Activated gamma-delta T cell treated with Interleukin-2 at 50 U/mL for 16 hours (primary cell): ENCODE results near the gene UBR7.
"Not testable (repeated sequence)": the region's sequence is repeated elsewhere in the genome, so short reads cannot be mapped to it uniquely, and the experiment has no call there.

ENCODE experiments used
- DNase-seq: peaks from one replicate; pipeline ENCODE4 v3.0.0-alpha.2; 2020

The UBR7 gene, protein sequence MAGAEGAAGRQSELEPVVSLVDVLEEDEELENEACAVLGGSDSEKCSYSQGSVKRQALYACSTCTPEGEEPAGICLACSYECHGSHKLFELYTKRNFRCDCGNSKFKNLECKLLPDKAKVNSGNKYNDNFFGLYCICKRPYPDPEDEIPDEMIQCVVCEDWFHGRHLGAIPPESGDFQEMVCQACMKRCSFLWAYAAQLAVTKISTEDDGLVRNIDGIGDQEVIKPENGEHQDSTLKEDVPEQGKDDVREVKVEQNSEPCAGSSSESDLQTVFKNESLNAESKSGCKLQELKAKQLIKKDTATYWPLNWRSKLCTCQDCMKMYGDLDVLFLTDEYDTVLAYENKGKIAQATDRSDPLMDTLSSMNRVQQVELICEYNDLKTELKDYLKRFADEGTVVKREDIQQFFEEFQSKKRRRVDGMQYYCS

DNA sequence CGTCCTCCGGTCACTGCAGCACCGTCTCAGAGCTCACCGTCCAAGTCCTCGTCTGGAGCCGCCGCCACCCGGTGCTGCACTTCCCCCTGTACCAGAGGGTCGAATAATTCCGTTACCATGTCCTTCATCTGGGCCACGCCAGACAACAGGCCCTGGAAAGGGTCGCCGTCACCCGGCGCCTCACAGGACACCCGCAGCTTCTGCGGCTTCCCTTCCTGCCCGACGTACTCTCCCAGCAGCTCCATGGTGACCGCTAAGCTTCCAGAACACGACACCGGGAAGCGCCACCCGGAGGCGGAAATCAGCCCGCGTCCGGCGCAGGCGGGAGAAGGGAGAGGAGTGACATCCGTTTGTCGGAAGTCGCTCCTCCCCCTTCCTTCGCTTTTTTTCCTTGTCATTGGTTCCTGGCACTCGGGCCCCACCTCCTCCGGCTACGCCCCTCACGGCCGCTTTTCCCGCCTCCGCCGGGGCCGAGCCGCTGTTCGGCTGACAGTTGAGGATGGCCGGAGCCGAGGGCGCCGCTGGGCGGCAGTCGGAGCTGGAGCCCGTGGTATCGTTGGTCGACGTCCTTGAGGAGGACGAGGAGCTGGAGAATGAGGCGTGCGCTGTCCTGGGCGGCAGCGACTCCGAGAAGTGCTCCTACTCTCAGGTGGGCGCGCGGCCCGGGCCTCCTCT lies at the start of gene UBR7, which contains the start of gene GON7:
UBR7 (plus strand) TSS at position 464 of the 675 bp plus-strand sequence; CDS start at position 500, 36 bp downstream.
GON7 (minus strand) TSS at position 273 of the 675 bp plus-strand sequence; CDS start at position 245, 28 bp downstream.
- peak; percentile 86 for DNase-seq

GRCh38 chr14:93158349-93158748 lies 48.7 kb upstream of the UBR7 start:
- not testable (repeated sequence) for DNase-seq

- DNase-seq: not testable (repeated sequence)
Measured at GRCh38 chr14:93159625-93160352, 47.3 kb upstream of the UBR7 start.

GRCh38 chr14:93160353-93160801 lies 46.7 kb upstream of the UBR7 start:
- no peak for DNase-seq

- no peak for DNase-seq
Measured at GRCh38 chr14:93161411-93161940, 45.6 kb upstream of the UBR7 start.

DNA sequence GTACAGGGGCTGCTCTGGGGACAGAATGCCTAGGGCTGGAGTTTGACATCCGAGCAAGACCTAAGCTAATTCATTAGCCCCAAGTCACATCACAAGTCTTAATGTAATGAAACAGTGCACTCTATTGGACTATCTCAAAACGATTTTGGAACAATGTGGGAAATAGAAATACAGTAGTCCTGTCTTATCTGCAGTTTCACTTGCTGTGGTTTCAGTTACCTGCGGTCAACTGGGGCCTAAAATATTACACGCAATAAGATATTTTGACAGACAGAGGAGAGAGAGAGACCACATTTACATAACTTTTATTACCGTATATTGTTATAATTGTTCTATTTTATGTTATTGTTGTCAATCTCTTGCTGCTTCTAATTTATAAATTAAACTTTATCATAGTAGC lies 43.5 kb upstream of the UBR7 start:
- DNase-seq: no peak

GRCh38 chr14:93165271-93166265 lies 41.5 kb upstream of the UBR7 start:
- not testable (repeated sequence) for DNase-seq

GRCh38 chr14:93168610-93169009 lies 38.4 kb upstream of the UBR7 start:
- DNase-seq: not testable (repeated sequence)

- not testable (repeated sequence) for DNase-seq
Measured at GRCh38 chr14:93169619-93170018, 37.4 kb upstream of the UBR7 start.

GRCh38 chr14:93170141-93170540 lies 36.9 kb upstream of the UBR7 start:
- not testable (repeated sequence) for DNase-seq

GRCh38 chr14:93171376-93171775 lies 35.7 kb upstream of the UBR7 start:
- DNase-seq: no peak

DNA sequence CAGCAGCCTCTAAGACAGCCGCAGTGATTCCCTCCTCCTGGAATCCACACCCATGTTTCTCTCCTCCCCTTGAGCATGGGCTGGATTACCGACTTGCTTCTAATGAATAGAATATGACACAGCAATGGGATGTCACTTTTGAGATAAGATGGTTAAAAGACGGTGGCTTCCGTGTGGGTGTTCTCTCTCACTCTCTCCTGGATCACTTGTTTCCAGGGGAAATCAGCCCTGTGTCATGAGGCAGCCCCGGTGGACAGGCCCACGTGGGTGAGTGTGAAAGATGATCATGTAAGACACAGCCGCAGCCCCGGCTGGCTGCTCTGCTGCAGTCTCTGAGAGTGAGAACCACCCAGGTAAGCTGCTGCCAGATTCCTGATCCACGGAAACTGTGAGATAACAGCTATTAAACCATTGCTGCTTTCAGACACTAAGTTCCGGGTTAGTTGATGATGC lies 33.1 kb upstream of the UBR7 start:
- DNase-seq: no peak

GRCh38 chr14:93174731-93175130 lies 32.3 kb upstream of the UBR7 start:
- not testable (repeated sequence) for DNase-seq

- no peak for DNase-seq
Measured at GRCh38 chr14:93175492-93175891, 31.6 kb upstream of the UBR7 start.

- no peak for DNase-seq
Measured at GRCh38 chr14:93183596-93184317, 23.3 kb upstream of the UBR7 start.

DNA sequence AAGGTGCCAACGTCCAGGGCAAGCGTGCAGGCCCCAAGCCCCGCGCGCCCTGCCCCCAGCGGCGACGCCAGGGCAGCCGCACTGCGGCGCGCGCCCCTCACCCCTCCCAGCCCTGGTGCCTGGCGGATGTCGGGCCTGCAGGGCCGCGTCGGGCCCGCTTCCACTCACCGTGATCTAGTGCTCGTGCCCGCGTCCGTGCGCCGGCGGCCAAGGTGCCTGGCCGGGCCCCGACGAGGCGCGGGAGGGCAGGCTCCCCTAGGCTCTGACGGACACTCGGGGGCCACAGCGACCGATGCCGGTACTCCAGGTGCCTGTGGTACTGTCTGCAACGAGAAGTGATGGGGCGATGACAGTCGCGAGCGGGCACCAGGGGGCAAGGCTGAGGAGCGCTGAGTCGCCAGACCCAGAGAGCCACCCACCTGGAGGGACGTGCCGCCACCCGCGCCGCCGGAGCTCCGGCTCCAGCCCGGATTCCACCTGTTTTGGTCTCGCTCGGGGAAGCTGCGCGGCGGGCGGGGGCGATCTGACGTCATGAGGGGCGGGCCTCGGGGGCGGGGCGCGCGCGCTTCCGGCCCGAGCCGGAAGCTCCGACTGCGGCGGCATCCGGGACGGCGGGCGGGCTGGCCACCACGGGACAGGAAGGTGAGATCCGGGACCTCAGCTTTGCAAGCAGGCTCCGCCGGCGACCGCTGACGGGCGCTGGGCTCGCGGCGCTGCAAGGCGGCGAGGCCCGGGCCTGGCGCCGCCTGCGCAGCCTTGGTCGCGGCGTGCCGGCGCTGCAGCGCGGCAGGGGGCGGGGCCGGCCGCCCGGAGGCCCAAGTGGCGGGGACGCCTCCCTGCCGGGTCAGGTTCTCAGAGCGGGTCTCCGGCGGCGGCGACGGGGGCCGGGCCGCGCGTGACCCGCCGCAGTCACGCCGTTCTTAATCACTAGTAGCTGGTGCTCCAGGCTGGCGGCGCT lies 22.4 kb upstream of the UBR7 start, which contains the start of the genes LYSET and MOAP1:
LYSET (plus strand) TSS at position 927 of the 958 bp plus-strand sequence. CDS start 89 bp downstream, outside the sequence.
MOAP1 (minus strand) TSS at position 507 of the 958 bp plus-strand sequence. CDS start 655 bp downstream, outside the sequence.
- peak; percentile 89 for DNase-seq

GRCh38 chr14:93185349-93185720 lies 21.7 kb upstream of the UBR7 start:
- DNase-seq: no peak

GRCh38 chr14:93186466-93186865 lies 20.6 kb upstream of the UBR7 start:
- no peak for DNase-seq

DNA sequence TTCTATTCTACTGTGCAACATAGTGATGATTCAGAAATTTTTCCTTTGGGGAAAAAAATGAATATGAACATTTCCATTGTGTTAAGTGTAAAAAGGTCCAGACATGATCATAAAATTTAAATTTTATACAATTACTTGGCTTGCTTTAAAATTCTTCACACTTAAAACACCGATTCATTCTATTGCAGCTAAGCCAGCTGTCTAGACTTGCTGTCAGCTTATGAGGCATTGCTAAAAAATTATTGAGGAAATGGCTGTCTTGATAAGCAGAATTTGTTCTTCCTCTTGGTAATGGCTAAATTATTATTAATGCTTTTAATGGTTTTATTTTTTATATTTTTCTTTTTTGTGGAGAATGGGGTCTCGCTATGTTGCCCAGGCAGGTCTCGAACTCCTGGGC lies 20.1 kb upstream of the UBR7 start:
- no peak for DNase-seq
